GM19397 (cell line): ENCODE results near the gene ARHGEF38.
"Not testable (repeated sequence)": the region's sequence is repeated elsewhere in the genome, so short reads cannot be mapped to it uniquely, and the experiment has no call there.

Source experiments
- ATAC-seq: cut with Tn5 transposase; IDR thresholded peaks from one replicate; pipeline ENCODE4 v1.9.1; 2021; ENCODE audit warnings: mild to moderate bottlenecking, moderate library complexity; ENCODE audit not compliant: unreplicated experiment

The ARHGEF38 gene

DNA sequence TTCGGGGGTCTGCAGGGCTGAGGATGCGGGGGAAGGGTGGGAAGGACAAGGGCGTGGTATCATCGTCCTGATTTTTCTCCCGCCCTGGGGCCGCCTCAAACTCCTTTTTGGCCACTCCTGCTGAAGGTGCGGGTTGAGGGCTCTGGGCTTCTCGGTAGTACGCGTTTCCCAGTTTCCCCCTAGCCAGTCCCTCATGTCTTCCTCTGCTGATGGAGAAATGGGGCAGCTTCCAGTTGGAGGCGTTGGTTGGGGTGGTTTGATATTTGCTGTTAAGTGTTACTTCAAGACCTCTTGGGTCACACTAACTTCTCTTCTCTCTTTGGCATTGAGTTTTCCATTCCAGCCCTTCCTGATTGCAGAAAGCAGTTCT is 156.6 kb downstream of the ARHGEF38 start:
- ATAC-seq = peak; percentile 42

DNA sequence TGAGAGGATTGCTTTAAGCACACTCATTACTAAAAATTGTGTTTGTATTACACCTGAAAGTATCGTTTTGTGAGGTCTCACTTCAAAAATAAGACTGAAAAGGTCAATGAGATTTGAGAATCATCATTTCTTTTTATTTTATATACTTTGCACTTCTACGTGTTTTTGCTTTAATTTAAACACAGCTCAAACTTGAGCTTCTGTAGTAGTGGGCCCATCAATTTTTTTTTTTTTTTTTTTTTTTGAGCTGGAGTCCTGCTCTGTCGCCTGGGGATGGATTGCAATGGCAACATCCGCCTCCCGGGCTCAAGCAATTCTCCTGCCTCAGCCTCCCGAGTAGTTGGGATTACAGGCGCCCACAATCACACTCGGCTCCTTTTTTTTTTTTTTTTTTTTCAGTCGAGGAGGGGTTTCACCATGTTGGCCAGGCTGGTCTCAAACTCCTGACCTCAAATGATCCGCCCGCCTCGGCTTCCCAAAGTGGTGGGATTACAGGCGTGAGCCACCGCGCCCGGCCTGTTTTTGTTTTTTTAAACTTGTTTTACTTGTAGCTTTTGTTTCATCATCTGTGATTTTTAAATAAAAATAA is 157.7 kb downstream of the ARHGEF38 start:
- ATAC-seq = no peak

DNA sequence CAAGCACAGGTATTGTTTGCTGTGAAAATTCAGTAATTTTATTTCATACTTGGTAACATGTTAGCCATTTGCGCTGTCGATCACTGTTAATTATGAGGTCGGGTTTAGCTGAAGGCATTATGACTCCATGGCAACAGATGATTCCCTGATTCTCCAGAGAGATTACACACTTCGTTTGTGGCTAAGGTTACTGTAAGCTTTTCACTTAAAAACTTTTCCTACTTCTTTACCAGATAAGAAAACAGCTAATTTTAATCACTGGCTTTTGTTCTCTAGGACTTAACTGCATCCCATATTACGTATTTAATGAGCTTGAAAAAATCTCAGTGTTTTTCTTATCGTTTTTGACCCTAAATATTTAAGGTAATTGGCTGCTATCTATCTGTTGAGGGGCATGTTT is 158.3 kb downstream of the ARHGEF38 start:
- ATAC-seq = no peak

DNA sequence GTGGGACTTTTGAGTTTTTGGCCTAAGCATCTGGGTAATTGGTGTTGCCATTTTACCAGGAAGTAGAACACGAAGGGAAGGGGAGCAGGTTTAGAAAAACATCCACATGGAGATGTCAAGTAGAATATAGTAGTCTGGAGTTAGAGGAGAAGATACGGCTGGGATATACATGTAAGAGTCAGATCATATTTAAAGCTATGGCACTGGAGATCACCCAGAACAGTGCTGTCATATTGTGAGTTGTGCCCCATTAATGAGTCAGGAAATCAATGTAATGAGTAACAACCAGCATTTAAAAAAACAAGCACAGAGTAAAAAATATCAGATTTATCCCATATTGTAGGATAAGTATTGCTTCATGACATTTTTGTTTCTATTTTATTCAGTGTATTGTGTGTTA is 160.3 kb downstream of the ARHGEF38 start:
- ATAC-seq = no peak

DNA sequence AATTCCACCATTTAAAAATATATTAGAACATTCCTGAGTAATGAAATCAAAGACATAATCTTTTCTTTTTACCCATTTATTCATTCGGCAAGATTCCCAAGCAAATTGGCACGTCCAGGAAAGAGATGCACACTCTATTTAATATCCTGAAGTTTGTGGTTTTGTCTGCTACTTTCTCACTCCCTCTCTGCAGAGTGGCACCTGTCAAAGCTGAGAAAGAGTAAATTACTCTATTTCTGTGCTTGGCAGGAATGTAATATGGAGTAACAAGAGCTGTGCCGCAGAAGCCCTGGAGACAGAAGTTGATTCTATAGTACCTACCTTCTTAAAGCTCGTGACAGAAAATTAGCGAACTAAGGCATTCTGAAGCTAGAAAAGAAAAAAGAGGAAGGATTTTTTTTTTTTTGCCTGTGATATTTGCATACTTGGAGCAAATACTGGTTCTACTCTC is 161.7 kb downstream of the ARHGEF38 start:
- peak; percentile 64 for ATAC-seq

DNA sequence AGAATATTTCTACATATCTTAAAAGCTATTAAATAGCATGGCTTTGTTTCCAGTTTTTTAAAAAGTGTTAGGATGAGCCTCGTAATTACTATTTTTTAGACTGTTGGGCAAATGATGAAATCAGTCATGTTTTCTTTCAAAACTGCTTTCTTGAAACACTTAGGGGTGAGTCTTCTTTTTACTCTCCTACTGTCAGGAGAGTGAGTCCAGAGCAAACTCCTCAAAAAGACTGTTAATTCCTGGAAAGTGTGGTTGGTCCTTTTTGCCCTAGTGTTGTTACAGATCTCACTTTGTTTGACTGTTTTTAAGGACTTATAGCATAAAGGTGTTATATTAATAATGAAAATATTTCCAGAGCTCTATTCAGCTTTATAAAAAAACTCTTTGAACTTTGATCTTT is 162.5 kb downstream of the ARHGEF38 start:
- no peak for ATAC-seq

DNA sequence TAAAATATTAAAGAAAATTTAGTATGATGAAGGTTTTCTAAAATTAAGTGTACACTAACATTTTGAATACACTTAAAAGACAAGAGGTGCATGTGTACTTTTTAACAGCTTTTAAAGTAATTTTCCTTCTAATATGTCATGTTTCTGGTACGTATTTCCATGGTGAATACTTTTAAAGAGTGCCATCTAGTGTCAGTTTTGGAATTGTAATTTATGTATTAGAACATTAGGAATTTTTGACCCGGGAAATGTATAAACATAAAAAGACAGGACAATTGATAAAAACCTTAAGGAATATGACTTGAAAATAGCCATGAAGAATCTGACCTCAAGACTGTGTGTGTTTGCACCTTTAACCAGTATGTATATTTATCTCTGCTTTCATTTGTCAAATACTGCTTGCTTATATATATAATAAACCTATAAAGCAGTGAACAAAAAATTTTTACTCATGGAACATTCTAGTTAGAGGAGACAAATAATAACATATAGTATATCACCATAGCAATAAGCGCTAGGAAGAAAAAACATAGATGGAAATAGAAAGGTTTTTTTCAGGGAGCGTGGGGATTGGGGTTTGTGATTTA is 163.4 kb downstream of the ARHGEF38 start:
- ATAC-seq = no peak

DNA sequence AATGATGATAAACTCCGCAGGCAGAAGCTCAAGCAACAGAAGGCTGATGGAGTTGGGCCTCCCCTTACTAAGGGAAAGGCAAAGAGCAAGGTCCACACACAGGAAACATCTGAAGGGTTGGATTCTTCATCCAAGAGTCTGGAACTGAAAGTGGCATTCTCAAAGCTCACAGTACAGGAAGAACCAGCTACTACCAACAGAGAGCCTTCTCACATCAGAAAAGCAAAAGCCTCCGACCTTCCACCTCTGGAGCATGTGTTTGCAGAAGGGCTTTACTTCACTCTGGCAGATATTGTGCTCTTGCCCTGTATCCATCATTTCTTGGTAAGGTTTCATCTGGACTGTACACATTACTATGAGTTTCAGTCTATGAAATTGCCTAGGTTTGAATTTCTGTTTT is 166.8 kb downstream of the ARHGEF38 start:
- no peak for ATAC-seq

DNA sequence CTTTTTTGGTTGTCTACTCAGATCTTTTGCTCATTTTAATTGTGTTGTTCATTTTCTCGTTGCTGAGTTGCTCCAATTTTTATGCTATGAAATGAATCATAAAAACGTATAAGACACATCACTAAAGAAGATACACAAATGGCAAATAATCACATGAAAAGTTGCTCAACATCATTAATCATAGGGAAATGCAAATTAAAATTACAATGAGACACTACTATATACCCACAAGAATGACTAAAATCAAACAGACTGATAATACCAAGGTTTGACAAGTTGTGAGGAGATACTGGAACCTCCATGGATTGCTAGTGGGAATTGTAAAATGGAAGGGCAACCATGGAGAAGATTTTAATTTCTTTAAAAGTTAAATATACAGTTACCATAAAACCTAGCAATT is 173.2 kb downstream of the ARHGEF38 start:
- no peak for ATAC-seq

DNA sequence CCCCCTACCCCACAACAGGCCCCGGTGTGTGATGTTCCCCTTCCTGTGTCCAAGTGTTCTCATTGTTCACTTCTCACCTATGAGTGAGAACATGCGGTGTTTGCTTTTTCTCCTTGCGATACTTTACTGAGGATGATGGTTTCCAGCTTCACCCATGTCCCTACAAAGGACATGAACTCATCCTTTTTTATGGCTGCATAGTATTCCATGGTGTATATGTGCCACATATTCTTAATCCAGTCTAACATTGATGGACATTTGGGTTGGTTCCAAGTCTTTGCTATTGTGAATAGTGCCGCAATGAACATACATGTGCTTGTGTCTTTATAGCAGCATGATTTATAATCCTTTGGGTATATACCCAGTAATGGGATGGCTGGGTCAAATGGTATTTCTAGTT is 177.5 kb downstream of the ARHGEF38 start:
- not testable (repeated sequence) for ATAC-seq
